RWPE2 (cell line): Measurements from ENCODE around the gene ACOXL.

Experiments
- ATAC-seq: fragments of 200-7000 bp; cut with Tn5 transposase; 3 replicates; pipeline ENCODE4 v1.9.1; 2021; ENCODE audit warnings: low read depth
- DNase-seq: peaks from one replicate; pipeline ENCODE4 v3.0.0-alpha.2; 2020; ENCODE audit warnings: low spot score
- H3K27ac ChIP-seq: fragments of 450-650 bp; 2 replicates; pipeline ENCODE4 v1.5.1; 2017; ENCODE audit warnings: mild to moderate bottlenecking; ENCODE audit not compliant: poor library complexity, severe bottlenecking
- H3K27me3 ChIP-seq: fragments of 250-450 bp; sonication (Bioruptor Pico); 2 replicates; pipeline ENCODE4 v1.5.1; 2021; ENCODE audit warnings: mild to moderate bottlenecking, moderate library complexity; ENCODE audit not compliant: insufficient read depth, poor library complexity, severe bottlenecking
- H3K36me3 ChIP-seq: fragments of 250-450 bp; sonication (Bioruptor Pico); 2 replicates; pipeline ENCODE4 v1.5.1; 2020; ENCODE audit warnings: low read depth, mild to moderate bottlenecking, moderate library complexity
- H3K4me1 ChIP-seq: fragments of 250-450 bp; sonication (Bioruptor Pico); 2 replicates; pipeline ENCODE4 v1.5.1; 2021; ENCODE audit warnings: mild to moderate bottlenecking, moderate library complexity; ENCODE audit not compliant: insufficient read depth, poor library complexity, severe bottlenecking
- H3K4me3 ChIP-seq: fragments of 250-450 bp; sonication (Bioruptor Pico); 2 replicates; pipeline ENCODE4 v1.5.1; 2021; ENCODE audit warnings: mild to moderate bottlenecking, moderate library complexity; ENCODE audit not compliant: severe bottlenecking
- H3K9me3 ChIP-seq: fragments of 250-450 bp; sonication (Bioruptor Pico); 2 replicates; pipeline ENCODE4 v1.5.1; 2021; ENCODE audit warnings: mild to moderate bottlenecking, moderate library complexity; ENCODE audit not compliant: severe bottlenecking
- TF ChIP-seq, protein P1 (sequence below): fragments of 450-650 bp; IDR thresholded peaks from one replicate; pipeline ENCODE4 v1.5.1; 2017; ENCODE audit warnings: mild to moderate bottlenecking, moderate library complexity; ENCODE audit not compliant: poor library complexity, severe bottlenecking

ACOXL gene

DNA sequence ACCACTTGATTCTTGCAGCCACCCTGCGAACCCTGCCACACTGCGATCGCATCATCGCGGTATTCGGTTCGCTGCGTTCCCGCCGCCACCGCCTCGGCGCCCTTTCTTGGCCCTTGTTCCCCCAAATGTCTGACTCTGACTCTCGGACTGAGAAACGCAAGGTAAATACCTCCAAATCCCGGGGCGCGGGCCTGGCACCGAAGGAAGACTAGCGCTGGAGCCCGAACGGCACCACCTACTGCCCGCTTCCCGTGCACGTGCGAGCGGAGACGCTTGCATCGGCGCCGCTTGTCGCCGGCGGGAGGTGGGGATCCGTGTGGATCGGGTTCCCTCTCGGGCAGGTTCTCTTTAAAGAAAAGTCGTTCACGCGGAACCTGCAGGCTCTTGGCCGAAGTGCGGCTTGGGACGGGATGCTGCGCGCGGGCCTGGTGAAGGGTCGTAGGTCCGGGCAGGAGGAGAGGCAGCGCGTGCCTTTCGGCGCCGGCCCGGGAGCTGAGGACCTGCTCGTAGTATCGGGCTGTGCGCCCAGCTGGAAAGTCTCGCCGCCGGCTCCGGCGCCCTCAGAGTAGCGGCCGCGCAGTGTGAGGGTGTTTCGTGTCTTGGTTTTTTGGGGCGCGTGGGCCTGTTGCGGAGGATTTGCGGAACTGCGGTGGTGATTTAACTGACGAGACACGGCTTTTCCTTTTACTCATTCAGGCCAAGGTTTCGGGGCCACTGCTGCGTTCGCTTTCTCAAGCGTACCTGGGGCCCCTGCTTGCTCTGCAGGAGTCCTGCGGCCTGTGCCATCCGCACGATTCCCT is 388.9 kb downstream of the ACOXL start:
- peak overlapping the region; percentile 54 for H3K27ac ChIP-seq
- TF ChIP-seq, protein P1, sequence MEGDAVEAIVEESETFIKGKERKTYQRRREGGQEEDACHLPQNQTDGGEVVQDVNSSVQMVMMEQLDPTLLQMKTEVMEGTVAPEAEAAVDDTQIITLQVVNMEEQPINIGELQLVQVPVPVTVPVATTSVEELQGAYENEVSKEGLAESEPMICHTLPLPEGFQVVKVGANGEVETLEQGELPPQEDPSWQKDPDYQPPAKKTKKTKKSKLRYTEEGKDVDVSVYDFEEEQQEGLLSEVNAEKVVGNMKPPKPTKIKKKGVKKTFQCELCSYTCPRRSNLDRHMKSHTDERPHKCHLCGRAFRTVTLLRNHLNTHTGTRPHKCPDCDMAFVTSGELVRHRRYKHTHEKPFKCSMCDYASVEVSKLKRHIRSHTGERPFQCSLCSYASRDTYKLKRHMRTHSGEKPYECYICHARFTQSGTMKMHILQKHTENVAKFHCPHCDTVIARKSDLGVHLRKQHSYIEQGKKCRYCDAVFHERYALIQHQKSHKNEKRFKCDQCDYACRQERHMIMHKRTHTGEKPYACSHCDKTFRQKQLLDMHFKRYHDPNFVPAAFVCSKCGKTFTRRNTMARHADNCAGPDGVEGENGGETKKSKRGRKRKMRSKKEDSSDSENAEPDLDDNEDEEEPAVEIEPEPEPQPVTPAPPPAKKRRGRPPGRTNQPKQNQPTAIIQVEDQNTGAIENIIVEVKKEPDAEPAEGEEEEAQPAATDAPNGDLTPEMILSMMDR = no peak
- DNase-seq (peak; percentile 64), ATAC-seq (peak; percentile 3; the same call in 1 of the 3 replicates)
- H3K36me3 ChIP-seq = peaks cover 13% of the 10 kb centered on the region
- H3K4me3 ChIP-seq = peak overlapping the region; percentile 81
- H3K9me3 ChIP-seq = no peaks in the 10 kb centered on the region
- no peaks in the 10 kb centered on the region for H3K27me3 ChIP-seq
- H3K4me1 ChIP-seq = no peaks in the 10 kb centered on the region

DNA sequence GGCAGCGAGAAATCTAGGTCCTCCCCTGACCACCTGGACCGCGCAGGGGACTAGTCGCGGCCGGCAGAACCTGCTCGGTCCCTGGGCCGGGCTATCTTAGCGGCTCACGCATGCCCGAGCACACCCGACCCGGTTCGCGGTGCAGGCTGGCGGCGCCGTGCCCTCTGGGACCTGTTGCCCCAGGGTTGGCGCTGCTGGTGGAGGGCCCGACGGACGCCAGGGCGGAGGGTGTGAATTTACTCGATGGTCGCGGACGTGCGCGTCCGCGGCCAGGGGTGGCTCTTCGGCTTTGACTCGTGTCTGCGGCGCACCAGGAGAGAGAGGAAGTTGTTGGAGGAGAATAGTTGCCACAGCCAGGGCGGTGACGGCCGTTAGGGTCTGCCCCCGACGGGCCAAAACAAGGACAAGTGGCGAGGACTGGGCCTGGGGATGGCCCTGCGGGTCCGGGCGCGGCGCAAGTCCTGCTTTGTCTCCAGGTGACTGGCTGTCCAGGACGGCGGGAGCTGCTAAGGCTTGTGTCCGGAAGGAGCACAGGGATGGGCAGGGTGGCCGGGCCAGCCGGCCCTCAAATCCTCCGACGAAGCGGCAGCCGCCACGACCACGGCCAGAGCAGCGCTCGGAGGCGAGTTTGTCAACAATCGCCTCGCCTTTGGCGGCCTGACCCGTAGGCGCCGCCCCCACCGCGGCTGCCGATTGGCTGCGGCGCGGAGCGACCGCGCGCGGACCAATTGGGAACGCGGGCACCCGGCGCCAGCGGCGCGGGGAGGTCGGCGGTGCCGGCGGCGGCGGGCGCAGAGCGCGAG is 389.7 kb downstream of the ACOXL start:
- peaks cover 13% of the 10 kb centered on the region for H3K36me3 ChIP-seq
- H3K9me3 ChIP-seq = no peaks in the 10 kb centered on the region
- peak; percentile 68 for ATAC-seq
- peak; percentile 81 for DNase-seq
- no peaks in the 10 kb centered on the region for H3K4me1 ChIP-seq
- peak overlapping the region; percentile 81 for H3K4me3 ChIP-seq
- peak overlapping the region; percentile 54 for H3K27ac ChIP-seq
- no peaks in the 10 kb centered on the region for H3K27me3 ChIP-seq
- TF ChIP-seq, protein P1 = no peak

DNA sequence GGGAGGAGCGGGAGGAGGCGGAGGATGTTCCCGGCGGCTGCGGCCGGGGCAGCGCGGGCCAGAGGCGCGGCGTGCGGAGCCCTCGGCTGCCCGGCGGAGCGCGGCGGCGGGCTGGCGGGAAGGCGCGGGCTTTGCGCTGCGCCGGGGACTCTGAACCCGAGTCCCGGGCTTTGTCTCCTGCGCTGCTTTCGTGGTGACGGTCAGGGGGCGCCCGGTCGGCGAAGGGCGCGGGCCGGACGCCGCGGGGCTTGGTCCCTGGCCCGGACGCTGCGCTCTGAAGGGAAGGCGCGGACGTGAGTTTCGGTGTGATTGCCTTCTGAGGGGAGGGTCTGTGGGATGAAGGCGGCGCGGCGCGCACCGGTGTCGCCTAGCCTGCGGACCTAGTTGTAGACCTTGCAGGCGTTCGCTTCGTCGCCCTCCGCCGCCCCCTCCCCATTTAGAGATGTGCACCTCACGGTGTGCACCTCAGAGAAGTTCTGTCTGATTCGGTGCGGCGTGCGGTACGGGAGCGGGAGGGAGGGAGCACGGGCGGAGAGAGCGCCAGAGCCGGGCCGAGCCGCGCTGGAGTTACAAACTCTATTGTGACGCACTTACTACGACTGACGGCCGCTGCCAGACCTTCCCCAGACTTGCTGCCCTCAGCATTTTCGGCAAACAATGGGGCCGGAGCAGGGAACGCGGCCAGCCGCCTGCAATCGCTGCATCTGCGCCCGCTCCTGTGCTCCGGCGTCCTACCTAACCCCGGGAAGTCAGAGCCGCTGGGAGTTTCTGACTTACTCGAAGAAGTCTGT is 390.5 kb downstream of the ACOXL start:
- H3K9me3 ChIP-seq = no peaks in the 10 kb centered on the region
- peak overlapping the region; percentile 54 for H3K27ac ChIP-seq
- TF ChIP-seq, protein P1 = no peak
- peak; percentile 77 for DNase-seq
- peak; percentile 44 for ATAC-seq
- peak overlapping the region; percentile 81 for H3K4me3 ChIP-seq
- H3K4me1 ChIP-seq = no peaks in the 10 kb centered on the region
- no peaks in the 10 kb centered on the region for H3K27me3 ChIP-seq
- H3K36me3 ChIP-seq = peaks cover 16% of the 10 kb centered on the region

DNA sequence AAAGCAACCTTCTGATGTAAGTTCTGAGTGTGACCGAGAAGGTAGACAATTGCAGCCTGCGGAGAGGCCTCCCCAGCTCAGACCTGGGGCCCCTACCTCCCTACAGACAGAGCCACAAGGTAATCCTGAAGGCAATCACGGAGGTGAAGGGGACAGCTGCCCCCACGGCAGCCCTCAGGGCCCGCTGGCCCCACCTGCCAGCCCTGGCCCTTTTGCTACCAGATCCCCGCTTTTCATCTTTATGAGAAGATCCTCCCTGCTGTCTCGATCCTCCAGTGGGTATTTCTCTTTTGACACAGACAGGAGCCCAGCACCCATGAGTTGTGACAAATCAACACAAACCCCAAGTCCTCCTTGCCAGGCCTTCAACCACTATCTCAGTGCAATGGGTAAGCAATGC is 391.4 kb downstream of the ACOXL start:
- TF ChIP-seq, protein P1 = no peak
- ATAC-seq (no peak), DNase-seq (no peak)
- Histone ChIP-seq H3K4me3 (no peak overlapping the region), H3K27ac (no peak overlapping the region), H3K9me3 (no peaks in the 10 kb centered on the region), H3K4me1 (no peaks in the 10 kb centered on the region), H3K36me3 (peaks cover 22% of the 10 kb centered on the region), H3K27me3 (no peaks in the 10 kb centered on the region)
